NOMO-1 (cell line): ENCODE measurements around the gene GAD1.
A peak's percentile ranks its signal among the peaks of the same experiment; 100 is the strongest.

Experiments used
- DNase-seq, 2 experiments: peaks; one replicate each; lab custom pipeline; 2025; ENCODE audit not compliant: unreplicated experiment in 2 of 2; lab: John Stamatoyannopoulos, UW

Gene GAD1

GRCh38 chr2:170817093-170818035 is 677 bp downstream of the GAD1 start:
- no peak for DNase-seq

GRCh38 chr2:170818036-170818751 is 1.5 kb downstream of the GAD1 start:
- DNase-seq, result no peak

GRCh38 chr2:170818752-170819470 is 2.2 kb downstream of the GAD1 start:
- no peak for DNase-seq

GRCh38 chr2:170819680-170820664 is 3.3 kb downstream of the GAD1 start:
- no peak for DNase-seq

- DNase-seq, result no peak
These were observed 4.3 kb downstream of the GAD1 start for GRCh38 chr2:170820757-170821530.

GRCh38 chr2:170821531-170822289 is 5.0 kb downstream of the GAD1 start:
- no peak for DNase-seq

- no peak for DNase-seq
These were observed 5.8 kb downstream of the GAD1 start for GRCh38 chr2:170822290-170823087.

GRCh38 chr2:170823088-170823897 is 6.6 kb downstream of the GAD1 start:
- DNase-seq, result peak in 1 of 2 experiments; percentile 23

- DNase-seq, result no peak
These were observed 7.2 kb downstream of the GAD1 start for GRCh38 chr2:170823898-170824215.

- no peak for DNase-seq
These were observed 7.9 kb downstream of the GAD1 start for GRCh38 chr2:170824526-170825015.

- DNase-seq, result no peak
These were observed 11.3 kb downstream of the GAD1 start for GRCh38 chr2:170827841-170828532.

GRCh38 chr2:170828533-170828916 is 11.8 kb downstream of the GAD1 start:
- no peak for DNase-seq

- DNase-seq, result no peak
These were observed 12.3 kb downstream of the GAD1 start for GRCh38 chr2:170829036-170829435.

GRCh38 chr2:170830166-170830565 is 13.5 kb downstream of the GAD1 start:
- no peak for DNase-seq

GRCh38 chr2:170831115-170831514 is 14.4 kb downstream of the GAD1 start:
- no peak for DNase-seq

GRCh38 chr2:170836027-170836426 is 19.3 kb downstream of the GAD1 start:
- DNase-seq, result no peak
